Neural cell (in vitro differentiated cells): ENCODE measurements around the gene MYNN. TPM values are rescaled to one million over a fixed set of nuclear protein-coding genes. Genes with fewer than 3 reads are reported as not detected.

Source experiments
- H2AFZ ChIP-seq: fragments of 200-600, 300-800 bp; sonication (generic), shearing (Covaris generic); 2 replicates; pipeline ENCODE4 v1.6.0; 2014; ENCODE audit warnings: low read depth, mild to moderate bottlenecking, antibody characterized with exemption, low read length, moderate library complexity
- H3F3A ChIP-seq: fragments of 200-600 bp; shearing (Covaris generic); 2 replicates; pipeline ENCODE4 v1.6.1; 2016; ENCODE audit warnings: mild to moderate bottlenecking, moderate library complexity, mixed read lengths, antibody characterized with exemption, low read length; ENCODE audit not compliant: insufficient read depth, poor library complexity, severe bottlenecking
- H3K27ac ChIP-seq: fragments of 200-600, 300-800 bp; sonication (generic), shearing (Covaris generic); 2 replicates; pipeline ENCODE4 v1.5.1; 2014; ENCODE audit warnings: mild to moderate bottlenecking, low read length, moderate library complexity
- H3K27me3 ChIP-seq: fragments of 300-800, 200-600 bp; sonication (generic), shearing (Covaris generic); 2 replicates; pipeline ENCODE4 v1.6.0; 2014; ENCODE audit warnings: mild to moderate bottlenecking, low read depth, low read length, moderate library complexity; ENCODE audit not compliant: insufficient read depth
- H3K36me3 ChIP-seq: fragments of 300-800, 200-600 bp; sonication (generic), shearing (Covaris generic); 2 replicates; pipeline ENCODE4 v1.5.1; 2014; ENCODE audit warnings: mild to moderate bottlenecking, antibody characterized with exemption, low read length, moderate library complexity; ENCODE audit not compliant: insufficient read depth
- H3K4me2 ChIP-seq: fragments of 300-800, 200-600 bp; sonication (generic), shearing (Covaris generic); 2 replicates; pipeline ENCODE4 v1.6.0; 2014; ENCODE audit warnings: mild to moderate bottlenecking, low read length
- H3K4me3 ChIP-seq: fragments of 300-800, 200-600 bp; sonication (generic), shearing (Covaris generic); 2 replicates; pipeline ENCODE4 v1.5.1; 2014; ENCODE audit warnings: mild to moderate bottlenecking, low read length, moderate library complexity
- H3K79me2 ChIP-seq: fragments of 200-600 bp; shearing (Covaris generic); replicated peaks from 2 replicates; pipeline ENCODE4 v1.6.0; 2014; ENCODE audit warnings: mild to moderate bottlenecking, low read length, moderate library complexity; ENCODE audit not compliant: insufficient read depth
- H3K9ac ChIP-seq: fragments of 300-800, 200-600 bp; sonication (generic), shearing (Covaris generic); 2 replicates; pipeline ENCODE4 v1.6.1; 2016; ENCODE audit warnings: mild to moderate bottlenecking, low read length, mixed read lengths
- H3K9me2 ChIP-seq: fragments of 200-600 bp; shearing (Covaris generic); 2 replicates; pipeline ENCODE4 v1.6.1; 2016; ENCODE audit warnings: mild to moderate bottlenecking, low read length, mixed read lengths; ENCODE audit not compliant: insufficient read depth
- H3K9me3 ChIP-seq: fragments of 200-600, 300-800 bp; sonication (generic), shearing (Covaris generic); 2 replicates; pipeline ENCODE4 v1.6.1; 2016; ENCODE audit warnings: mild to moderate bottlenecking, mixed run types, low read length, moderate library complexity, mixed read lengths
- H4K20me1 ChIP-seq: fragments of 200-600 bp; shearing (Covaris generic); 2 replicates; pipeline ENCODE4 v1.6.1; 2016; ENCODE audit warnings: mild to moderate bottlenecking, mixed run types; ENCODE audit not compliant: insufficient read depth
- CTCF ChIP-seq: fragments of 450-650 bp; IDR thresholded peaks from 2 replicates; pipeline ENCODE4 v1.5.1; 2014; ENCODE audit warnings: antibody characterized with exemption, mild to moderate bottlenecking, moderate library complexity; ENCODE audit not compliant: poor library complexity, severe bottlenecking
- EP300 ChIP-seq: fragments of 450-650 bp; conservative IDR thresholded peaks from 2 replicates; pipeline ENCODE4 v1.6.1; 2014; ENCODE audit warnings: antibody characterized with exemption, mild to moderate bottlenecking, moderate library complexity; ENCODE audit not compliant: poor library complexity, severe bottlenecking
- EZH2 ChIP-seq: fragments of 200-600, 300-800 bp; shearing (Covaris generic), sonication (generic); IDR thresholded peaks from 2 replicates; pipeline ENCODE4 v1.6.1; 2014; ENCODE audit warnings: antibody characterized with exemption, low read length, borderline replicate concordance, mild to moderate bottlenecking; ENCODE audit not compliant: insufficient read depth, poor library complexity, severe bottlenecking
- MXI1 ChIP-seq: fragments of 450-650 bp; conservative IDR thresholded peaks from 2 replicates; pipeline ENCODE4 v1.6.1; 2014; ENCODE audit warnings: antibody characterized with exemption, mild to moderate bottlenecking; ENCODE audit not compliant: poor library complexity, severe bottlenecking
- POLR2AphosphoS5 ChIP-seq: IDR thresholded peaks from 2 replicates; pipeline ENCODE4 v1.6.1; 2012
- RAD21 ChIP-seq: fragments of 450-650 bp; conservative IDR thresholded peaks from 2 replicates; pipeline ENCODE4 v1.6.1; 2014; ENCODE audit warnings: antibody characterized with exemption, mild to moderate bottlenecking, moderate library complexity
- REST ChIP-seq: IDR thresholded peaks from 2 replicates; pipeline ENCODE4 v1.6.1; 2012; ENCODE audit warnings: borderline replicate concordance
- SMC3 ChIP-seq: fragments of 450-650 bp; conservative IDR thresholded peaks from 2 replicates; pipeline ENCODE4 v1.6.1; 2014; ENCODE audit warnings: antibody characterized with exemption, mild to moderate bottlenecking, moderate library complexity; ENCODE audit not compliant: poor library complexity
- TAF1 ChIP-seq: IDR thresholded peaks from 2 replicates; pipeline ENCODE4 v1.6.1; 2012; ENCODE audit warnings: low read depth
- polyA plus RNA-seq: library from polyadenylated mRNA; depleted of rRNA; stranded (reverse); fragments of >200 nt; gene quantifications from 2 replicates; pipeline ENCODE4 v1.2.3, GENCODE V29; 2014

The MYNN gene
- polyA plus RNA-seq, 1 donor from 2014 or later = 27.0 TPM

GRCh38 chr3:169815590-169816150, 42.5 kb downstream of the MYNN start:
- Histone ChIP-seq H3F3A (no peaks in the 10 kb centered on the region), H3K27ac (no peak overlapping the region), H3K9ac (no peak overlapping the region), H4K20me1 (no peaks in the 10 kb centered on the region), H3K9me2 (no peaks in the 10 kb centered on the region), H3K4me2 (no peak overlapping the region), H3K4me3 (no peak overlapping the region), H3K27me3 (no peaks in the 10 kb centered on the region), H3K79me2 (no peaks in the 10 kb centered on the region), H2AFZ (no peak overlapping the region), H3K9me3 (no peaks in the 10 kb centered on the region), H3K36me3 (no peaks in the 10 kb centered on the region)
- no peak for TF ChIP-seq EZH2
- TF ChIP-seq EP300 = no peak
- no peak for TF ChIP-seq REST
- no peak for TF ChIP-seq RAD21
- no peak for TF ChIP-seq SMC3
- no peak for TF ChIP-seq CTCF
- TF ChIP-seq MXI1 = no peak
- no peak for TF ChIP-seq TAF1
- no peak for TF ChIP-seq POLR2AphosphoS5

GRCh38 chr3:169818316-169818715, 45.1 kb downstream of the MYNN start:
- no peak overlapping the region for H3K4me2 ChIP-seq
- H2AFZ ChIP-seq = no peak overlapping the region

GRCh38 chr3:169822091-169822490, 48.9 kb downstream of the MYNN start:
- H3F3A ChIP-seq = no peaks in the 10 kb centered on the region
- H3K9me3 ChIP-seq = no peaks in the 10 kb centered on the region
- H3K27ac ChIP-seq = no peak overlapping the region
- H3K9ac ChIP-seq = no peak overlapping the region
- H3K27me3 ChIP-seq = no peaks in the 10 kb centered on the region
- no peak overlapping the region for H2AFZ ChIP-seq
- H3K36me3 ChIP-seq = no peaks in the 10 kb centered on the region
- TF ChIP-seq RAD21 (no peak), POLR2AphosphoS5 (no peak), EZH2 (no peak), MXI1 (no peak), SMC3 (no peak), TAF1 (no peak), CTCF (no peak), REST (no peak), EP300 (no peak)
- no peaks in the 10 kb centered on the region for H4K20me1 ChIP-seq
- H3K79me2 ChIP-seq = no peaks in the 10 kb centered on the region
- H3K4me3 ChIP-seq = no peak overlapping the region
- no peak overlapping the region for H3K4me2 ChIP-seq
- H3K9me2 ChIP-seq = no peaks in the 10 kb centered on the region

More at GRCh38 chr3:169818316-169818715, 45.1 kb downstream of the MYNN start:
- Histone ChIP-seq H3K79me2 (no peaks in the 10 kb centered on the region), H3K4me3 (no peak overlapping the region), H4K20me1 (no peaks in the 10 kb centered on the region), H3K9ac (no peak overlapping the region), H3F3A (no peaks in the 10 kb centered on the region), H3K9me3 (no peaks in the 10 kb centered on the region), H3K27me3 (no peaks in the 10 kb centered on the region), H3K27ac (no peak overlapping the region), H3K36me3 (no peaks in the 10 kb centered on the region), H3K9me2 (no peaks in the 10 kb centered on the region)
- no peak for TF ChIP-seq MXI1
